A549 treated with AZD2906 at 1 μM for 4 hours (cell line): ENCODE measurements around the gene OSTN. TPM values are rescaled to one million over a fixed set of nuclear protein-coding genes. Genes with fewer than 3 reads are reported as not detected.

Experiments
- total RNA-seq: library from RNA; stranded (reverse); fragments of 200-300 nt; extraction: Qiagen RNA extraction; gene quantifications from 5 replicates; pipeline ENCODE4 v1.2.3, GENCODE V29; 2022

The OSTN gene
- not detected in 5 replicates for total RNA-seq

DNA sequence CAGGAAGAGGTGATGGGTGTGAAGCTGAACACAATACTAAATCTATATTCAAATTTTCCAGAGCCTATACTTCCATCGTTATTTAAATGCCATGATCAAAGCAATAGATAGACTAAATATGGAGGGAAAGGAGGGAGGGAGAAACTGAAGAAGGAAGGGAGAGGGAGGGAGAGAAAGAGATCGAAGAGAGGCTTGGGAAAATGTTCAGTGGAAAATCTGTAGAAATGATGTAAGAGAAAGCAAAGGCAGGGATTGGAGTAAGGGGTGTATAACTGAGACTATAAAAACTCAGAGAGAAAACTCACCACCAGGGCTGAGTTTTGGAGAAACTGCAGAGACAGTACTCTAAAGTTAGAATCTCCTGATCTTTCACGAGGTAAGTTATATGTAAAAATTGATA is at the start of gene OSTN:
Gene OSTN (plus strand): TSS at position 310 of the 400 bp plus-strand sequence. CDS start 13,292 bp downstream, outside the sequence.

Other genes starting within 250 kb of the OSTN start
- 22.7 to 26.2 TPM (median 26.2 TPM) in 5 replicates for gene CCDC50, start 130.2 kb downstream of the OSTN start, total RNA-seq
- 0.14 to 0.16 TPM in 2 of 5 replicates, not detected in the others for gene UTS2B, start 131.3 kb downstream of the OSTN start, total RNA-seq